Tibial nerve (tissue), 4 donors: ENCODE results near the gene DENND4B. TPM values are rescaled to one million over a fixed set of nuclear protein-coding genes. Genes with fewer than 3 reads are reported as not detected.

Experiments
- DNase-seq, 2 donors: peaks; one replicate each; pipeline ENCODE4 v3.0.0-alpha.2; 2019; ENCODE audit warnings: low spot score in 2 of 2
- H3K27ac ChIP-seq, 4 donors: fragments of 200-600 bp; sonication (generic) in 3 of 4; one replicate each; pipeline ENCODE4 v1.5.1; 2017 to 2019; ENCODE audit warnings: mild to moderate bottlenecking in 1 of 4
- H3K27me3 ChIP-seq, 2 donors: fragments of 200-600 bp; sonication (generic) in 1 of 2; one replicate each; pipeline versions ENCODE4 v1.5.1 to v1.6.0; 2017 to 2019
- H3K36me3 ChIP-seq, 3 donors: fragments of 200-600 bp; sonication (generic); one replicate each; pipeline ENCODE4 v1.5.1; 2018 to 2019
- H3K4me1 ChIP-seq, 4 donors: fragments of 200-600 bp; sonication (generic) in 3 of 4; one replicate each; pipeline ENCODE4 v1.5.1; 2017 to 2019
- H3K4me3 ChIP-seq, 4 donors: fragments of 200-600 bp; sonication (generic) in 3 of 4; one replicate each; pipeline ENCODE4 v1.5.1; 2017 to 2019; ENCODE audit warnings: mild to moderate bottlenecking in 1 of 4, moderate library complexity in 1 of 4
- H3K9me3 ChIP-seq, 4 donors: fragments of 200-600 bp; sonication (generic) in 3 of 4; one replicate each; pipeline ENCODE4 v1.5.1; 2017 to 2019
- CTCF ChIP-seq, 5 experiments: fragments of 200-600 bp in 3 of 5; fragments of 450-650 bp in 2 of 5; sonication (generic) in 3 of 5; IDR thresholded peaks; one replicate each; pipeline ENCODE4 v1.5.1; 2016 to 2019; ENCODE audit warnings: antibody characterized with exemption in 5 of 5, mild to moderate bottlenecking in 3 of 5, moderate library complexity in 2 of 5
- EP300 ChIP-seq, 2 donors: sonication (generic); formaldehyde crosslinking; IDR thresholded peaks; one replicate each; pipeline ENCODE4 v1.6.1; 2017; ENCODE audit warnings: antibody characterized with exemption in 2 of 2, mild to moderate bottlenecking in 1 of 2
- POLR2A ChIP-seq, 2 donors: fragments of 450-650 bp; IDR thresholded peaks; one replicate each; pipeline ENCODE4 v1.6.1; 2017; ENCODE audit warnings: antibody characterized with exemption in 2 of 2, mild to moderate bottlenecking in 2 of 2, moderate library complexity in 2 of 2
- WGBS, 2 donors: methylation state at CpG; one replicate each; pipeline ENCODE4 v1.1.5; 2018; 5-methylcytosine and 5-hydroxymethylcytosine counted together
- total RNA-seq, 4 donors: library from RNA; depleted of rRNA; stranded (reverse); fragments of >200 nt; gene quantifications; one replicate each; pipeline ENCODE4 v1.1.0, GENCODE V29; 2016

DENND4B gene
- total RNA-seq, 4 donors from 2014 or later = 42.8 to 78.0 (median 56.7) TPM

- 92 to 93% methylated on average over 17 to 18 of the region's 18 CpGs for WGBS, 2 donors
- Histone ChIP-seq H3K27me3 (no peaks in the 10 kb centered on the region), H3K4me3 (no peak overlapping the region), H3K4me1 (peaks cover 0 to 23% (median 4%) of the 10 kb centered on the region in 4 donors), H3K36me3 (peaks cover 10 to 80% (median 39%) of the 10 kb centered on the region in 3 donors), H3K9me3 (no peaks in the 10 kb centered on the region), H3K27ac (no peak overlapping the region)
- no peak for DNase-seq
- TF ChIP-seq EP300 (IDR thresholded peaks at IDR 0.05) = no peak
- no peak for TF ChIP-seq POLR2A (IDR thresholded peaks at IDR 0.05)
- TF ChIP-seq CTCF (IDR thresholded peaks at IDR 0.05) = no peak
These were observed 14.1 kb downstream of the DENND4B start for GRCh38 chr1:153932156-153933131.

- 82 to 83% methylated on average over 14 of the region's 14 CpGs for WGBS, 2 donors
- Histone ChIP-seq H3K9me3 (no peaks in the 10 kb centered on the region), H3K27ac (peak overlapping the region in 3 of 4 donors; percentile 52 to 69 (median 53)), H3K36me3 (peaks cover 2 to 58% (median 18%) of the 10 kb centered on the region in 3 donors), H3K27me3 (no peaks in the 10 kb centered on the region), H3K4me3 (no peak overlapping the region), H3K4me1 (peaks cover 0 to 23% (median 4%) of the 10 kb centered on the region in 4 donors)
- DNase-seq = no peak
- no peak for TF ChIP-seq POLR2A (IDR thresholded peaks at IDR 0.05)
- no peak for TF ChIP-seq CTCF (IDR thresholded peaks at IDR 0.05)
- TF ChIP-seq EP300 (IDR thresholded peaks at IDR 0.05) = no peak
These were observed 16.3 kb downstream of the DENND4B start for GRCh38 chr1:153929981-153930948.

- DNase-seq = no peak
- Histone ChIP-seq H3K4me1 (peaks cover 0 to 23% (median 4%) of the 10 kb centered on the region in 4 donors), H3K36me3 (peaks cover 2 to 50% (median 9%) of the 10 kb centered on the region in 3 donors), H3K4me3 (no peak overlapping the region), H3K27ac (peak overlapping the region in 3 of 4 donors; percentile 52 to 69 (median 53)), H3K27me3 (no peaks in the 10 kb centered on the region), H3K9me3 (no peaks in the 10 kb centered on the region)
- TF ChIP-seq EP300 (IDR thresholded peaks at IDR 0.05) = no peak
- no peak for TF ChIP-seq POLR2A (IDR thresholded peaks at IDR 0.05)
- no peak for TF ChIP-seq CTCF (IDR thresholded peaks at IDR 0.05)
- 57% methylated on average over 5 of the region's 5 CpGs for WGBS, 2 donors
These were observed 17.1 kb downstream of the DENND4B start for GRCh38 chr1:153929426-153929825.

GRCh38 chr1:153928791-153929341 is 17.7 kb downstream of the DENND4B start:
- TF ChIP-seq POLR2A (IDR thresholded peaks at IDR 0.05) = no peak
- TF ChIP-seq EP300 (IDR thresholded peaks at IDR 0.05) = no peak
- TF ChIP-seq CTCF (IDR thresholded peaks at IDR 0.05) = no peak
- WGBS, 2 donors = 32 to 36% methylated on average over 4 of the region's 4 CpGs
- Histone ChIP-seq H3K4me3 (no peak overlapping the region), H3K27ac (peak overlapping the region in 3 of 4 donors; percentile 52 to 69 (median 53)), H3K9me3 (no peaks in the 10 kb centered on the region), H3K4me1 (peaks cover 0 to 29% (median 7%) of the 10 kb centered on the region in 4 donors), H3K36me3 (peaks cover 2 to 44% (median 4%) of the 10 kb centered on the region in 3 donors), H3K27me3 (no peaks in the 10 kb centered on the region)
- DNase-seq = no peak
